ENCODE data around the gene CEP131. TPM values are rescaled to one million over a fixed set of nuclear protein-coding genes. Genes with fewer than 3 reads are reported as not detected.

CEP131 gene
- total RNA-seq, 6 experiments from 2014 or later, result 1.5 to 4.3 (median 2.1) TPM

DNA sequence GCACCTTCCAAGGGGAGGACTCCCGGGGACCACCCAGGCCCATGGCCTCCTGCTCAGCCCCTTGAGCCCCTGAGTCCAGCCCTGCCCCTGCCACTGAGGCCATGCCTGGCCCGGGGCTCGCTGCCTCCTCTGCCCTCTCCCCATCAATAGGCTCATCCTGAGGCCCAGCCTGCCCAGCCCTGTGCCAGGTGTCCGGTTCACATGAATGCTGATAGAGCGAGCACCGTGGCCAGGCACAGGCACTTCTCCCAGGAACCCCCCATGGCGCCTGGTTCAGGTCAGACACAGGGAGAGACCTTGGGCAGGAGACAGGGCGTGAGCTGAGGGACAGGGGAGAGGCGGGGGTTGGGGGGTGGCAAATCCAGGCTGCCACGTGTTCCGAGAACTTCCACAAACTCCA is 60.3 kb downstream of the CEP131 start:
- H3K27me3 ChIP-seq, result peaks cover 0 to 8% of the 10 kb centered on the region in 2 donors
- no peak overlapping the region for H3K27ac ChIP-seq
- no peak overlapping the region for H3K4me3 ChIP-seq
- ATAC-seq (no peak), DNase-seq (no peak)
- intact Hi-C loops (cut with DNase I), result no loop called here
- H3K4me1 ChIP-seq, result peaks cover 0 to 11% (median 0%) of the 10 kb centered on the region in 4 donors
- no peaks in the 10 kb centered on the region for H3K36me3 ChIP-seq
- H3K9me3 ChIP-seq, result no peaks in the 10 kb centered on the region
- 100% methylated on average over 1 of the region's 11 CpGs for WGBS (ENCODE audit: insufficient coverage, low coverage, low lambda C conversion rate, missing lambda C conversion rate)
- no peak for TF ChIP-seq POLR2A (IDR thresholded peaks at IDR 0.05)
- TF ChIP-seq, protein P1, sequence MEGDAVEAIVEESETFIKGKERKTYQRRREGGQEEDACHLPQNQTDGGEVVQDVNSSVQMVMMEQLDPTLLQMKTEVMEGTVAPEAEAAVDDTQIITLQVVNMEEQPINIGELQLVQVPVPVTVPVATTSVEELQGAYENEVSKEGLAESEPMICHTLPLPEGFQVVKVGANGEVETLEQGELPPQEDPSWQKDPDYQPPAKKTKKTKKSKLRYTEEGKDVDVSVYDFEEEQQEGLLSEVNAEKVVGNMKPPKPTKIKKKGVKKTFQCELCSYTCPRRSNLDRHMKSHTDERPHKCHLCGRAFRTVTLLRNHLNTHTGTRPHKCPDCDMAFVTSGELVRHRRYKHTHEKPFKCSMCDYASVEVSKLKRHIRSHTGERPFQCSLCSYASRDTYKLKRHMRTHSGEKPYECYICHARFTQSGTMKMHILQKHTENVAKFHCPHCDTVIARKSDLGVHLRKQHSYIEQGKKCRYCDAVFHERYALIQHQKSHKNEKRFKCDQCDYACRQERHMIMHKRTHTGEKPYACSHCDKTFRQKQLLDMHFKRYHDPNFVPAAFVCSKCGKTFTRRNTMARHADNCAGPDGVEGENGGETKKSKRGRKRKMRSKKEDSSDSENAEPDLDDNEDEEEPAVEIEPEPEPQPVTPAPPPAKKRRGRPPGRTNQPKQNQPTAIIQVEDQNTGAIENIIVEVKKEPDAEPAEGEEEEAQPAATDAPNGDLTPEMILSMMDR (IDR thresholded peaks at IDR 0.05), result no peak

DNA sequence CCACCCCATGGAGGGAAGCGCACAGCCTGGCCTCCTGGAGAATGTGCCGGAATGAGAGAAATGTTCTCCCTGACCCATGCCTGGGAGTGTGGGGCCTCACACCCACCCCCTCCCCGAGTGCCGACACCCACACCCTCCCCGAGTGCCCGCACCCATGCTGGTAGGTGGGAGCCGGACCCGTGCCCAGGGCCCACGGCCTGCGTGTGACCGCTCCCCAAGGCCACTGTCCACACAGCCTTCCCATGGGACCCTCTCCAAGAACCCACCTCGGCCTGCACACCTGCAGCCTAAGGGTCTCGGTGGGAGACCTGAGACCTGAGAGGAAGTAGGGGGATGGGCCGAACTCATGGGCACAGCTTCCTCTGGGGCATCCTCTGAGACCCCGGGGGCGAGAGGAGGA is 60.8 kb downstream of the CEP131 start:
- no peak for TF ChIP-seq POLR2A (IDR thresholded peaks at IDR 0.05)
- TF ChIP-seq, protein P1 (IDR thresholded peaks at IDR 0.05), result no peak
- ATAC-seq (no peak), DNase-seq (no peak)
- Histone ChIP-seq H3K27me3 (peaks cover 0 to 8% of the 10 kb centered on the region in 2 donors), H3K4me1 (peaks cover 0 to 11% (median 0%) of the 10 kb centered on the region in 4 donors), H3K9me3 (no peaks in the 10 kb centered on the region), H3K4me3 (no peak overlapping the region), H3K36me3 (no peaks in the 10 kb centered on the region), H3K27ac (no peak overlapping the region)
- intact Hi-C loops (cut with DNase I), result no loop called here
- WGBS (ENCODE audit: insufficient coverage, low coverage, low lambda C conversion rate, missing lambda C conversion rate), result 87% methylated on average over 7 of the region's 16 CpGs

DNA sequence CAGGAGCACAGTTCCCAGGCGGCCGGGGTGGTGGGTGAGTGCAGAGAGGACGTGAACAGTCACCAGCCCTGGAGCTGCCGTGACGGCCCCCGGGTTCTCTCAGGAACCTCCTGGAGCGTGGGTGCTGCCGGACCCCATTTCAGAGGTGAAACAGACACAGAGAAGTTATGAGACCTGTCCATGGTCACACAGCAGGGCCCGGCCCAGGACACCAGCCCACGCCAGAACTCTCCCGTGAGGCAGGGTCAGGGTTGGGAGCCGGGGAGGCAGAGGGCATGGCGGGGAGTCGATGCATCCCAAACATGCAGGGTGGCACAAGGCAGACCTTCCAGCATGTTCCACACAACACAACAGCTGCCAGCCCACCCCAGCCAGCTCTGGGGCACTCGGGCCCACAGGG is 61.2 kb downstream of the CEP131 start:
- peak in 1 of 3 donors; percentile 18 for DNase-seq
- peaks cover 0 to 11% (median 0%) of the 10 kb centered on the region in 4 donors for H3K4me1 ChIP-seq

DNA sequence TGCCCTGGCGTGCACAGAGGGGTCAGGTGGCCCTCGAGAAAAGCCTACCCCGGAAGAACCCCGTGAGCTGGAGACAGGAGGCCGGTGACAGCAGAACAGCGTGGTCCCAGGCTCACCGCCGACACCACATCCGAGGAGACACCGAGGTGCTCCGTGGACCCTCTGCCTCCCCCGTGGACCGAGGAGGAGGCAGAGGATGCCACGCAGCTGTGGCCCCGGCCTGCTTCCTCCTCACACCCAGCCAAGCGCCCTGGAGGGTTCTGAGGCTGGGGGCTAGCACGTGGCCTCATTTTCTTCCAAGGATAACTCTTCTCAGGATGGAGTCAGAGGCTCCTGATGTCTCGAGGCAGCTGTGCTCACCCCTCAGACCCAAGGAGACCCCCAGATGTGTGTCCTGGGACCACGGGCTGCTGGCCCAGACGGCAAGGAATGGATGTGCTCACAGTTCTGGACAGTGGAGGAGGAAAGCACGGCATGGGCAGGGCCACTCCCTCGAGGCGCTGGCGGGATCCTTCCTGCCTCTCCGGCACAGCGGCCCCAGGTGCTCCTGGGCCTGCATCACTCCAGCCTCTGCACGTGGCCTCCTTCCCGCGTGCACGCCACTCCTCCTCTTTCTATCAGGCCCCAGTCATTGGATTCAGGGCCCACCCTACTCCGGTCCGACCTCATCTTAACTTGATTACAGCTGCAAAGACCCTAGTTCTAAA is 61.9 kb downstream of the CEP131 start:
- Histone ChIP-seq H3K9me3 (no peaks in the 10 kb centered on the region), H3K27me3 (peaks cover 0 to 8% of the 10 kb centered on the region in 2 donors), H3K27ac (no peak overlapping the region), H3K4me1 (peaks cover 0 to 11% (median 0%) of the 10 kb centered on the region in 4 donors), H3K36me3 (no peaks in the 10 kb centered on the region), H3K4me3 (no peak overlapping the region)
- 76% methylated on average over 8 of the region's 32 CpGs for WGBS (ENCODE audit: insufficient coverage, low coverage, low lambda C conversion rate, missing lambda C conversion rate)
- ATAC-seq (no peak), DNase-seq (peak in 1 of 3 donors; percentile 19)
- TF ChIP-seq POLR2A (IDR thresholded peaks at IDR 0.05), result no peak
- TF ChIP-seq, protein P1 (IDR thresholded peaks at IDR 0.05), result no peak
- intact Hi-C loops (cut with DNase I), result no loop called here

More for the DNA sequence above, 61.2 kb downstream of the CEP131 start:
- Histone ChIP-seq H3K27me3 (peaks cover 0 to 8% of the 10 kb centered on the region in 2 donors), H3K9me3 (no peaks in the 10 kb centered on the region), H3K4me3 (no peak overlapping the region), H3K27ac (no peak overlapping the region), H3K36me3 (no peaks in the 10 kb centered on the region)
- intact Hi-C loops (cut with DNase I), result no loop called here
- TF ChIP-seq, protein P1 (IDR thresholded peaks at IDR 0.05), result no peak
- no peak for TF ChIP-seq POLR2A (IDR thresholded peaks at IDR 0.05)
- WGBS (ENCODE audit: insufficient coverage, low coverage, low lambda C conversion rate, missing lambda C conversion rate), result no CpG with 5 or more reads among the region's 15 CpGs
- no peak for ATAC-seq
